ENCODE measurements around the gene SERP2.

DNA sequence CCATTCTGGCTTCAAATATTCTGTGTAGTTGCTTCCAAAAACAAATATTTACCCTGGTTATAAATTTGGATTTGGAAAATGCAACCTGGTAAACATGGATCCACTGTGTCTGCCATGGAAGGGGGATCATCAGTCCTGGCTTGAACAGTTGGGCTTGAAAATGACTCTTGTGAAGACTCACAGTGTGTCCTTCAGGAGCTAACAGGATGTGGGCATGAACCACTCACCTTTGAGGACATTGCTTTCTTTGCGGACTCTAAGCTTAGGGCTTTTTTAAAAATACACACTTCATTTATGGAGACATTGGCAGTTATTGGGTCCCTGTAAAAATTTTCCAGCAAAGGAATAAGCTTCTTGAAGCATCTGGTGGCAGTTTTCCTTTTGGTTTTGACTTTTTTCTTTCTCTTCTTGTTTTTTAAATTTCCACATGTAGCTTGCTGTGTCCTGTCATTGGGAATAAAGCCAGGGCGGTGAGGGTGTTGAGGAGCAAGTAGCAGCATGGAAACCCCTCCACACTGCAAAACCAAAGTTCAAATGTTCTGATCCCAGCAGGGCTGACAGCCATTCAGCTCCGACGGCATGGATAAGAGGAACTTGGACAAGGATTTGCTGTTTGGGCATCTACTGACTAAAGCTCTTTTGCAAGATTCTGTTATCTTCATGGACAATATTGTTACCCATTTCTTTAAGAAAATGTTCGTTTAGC lies 39.5 kb upstream of the SERP2 start:
- TF ChIP-seq, protein P1, sequence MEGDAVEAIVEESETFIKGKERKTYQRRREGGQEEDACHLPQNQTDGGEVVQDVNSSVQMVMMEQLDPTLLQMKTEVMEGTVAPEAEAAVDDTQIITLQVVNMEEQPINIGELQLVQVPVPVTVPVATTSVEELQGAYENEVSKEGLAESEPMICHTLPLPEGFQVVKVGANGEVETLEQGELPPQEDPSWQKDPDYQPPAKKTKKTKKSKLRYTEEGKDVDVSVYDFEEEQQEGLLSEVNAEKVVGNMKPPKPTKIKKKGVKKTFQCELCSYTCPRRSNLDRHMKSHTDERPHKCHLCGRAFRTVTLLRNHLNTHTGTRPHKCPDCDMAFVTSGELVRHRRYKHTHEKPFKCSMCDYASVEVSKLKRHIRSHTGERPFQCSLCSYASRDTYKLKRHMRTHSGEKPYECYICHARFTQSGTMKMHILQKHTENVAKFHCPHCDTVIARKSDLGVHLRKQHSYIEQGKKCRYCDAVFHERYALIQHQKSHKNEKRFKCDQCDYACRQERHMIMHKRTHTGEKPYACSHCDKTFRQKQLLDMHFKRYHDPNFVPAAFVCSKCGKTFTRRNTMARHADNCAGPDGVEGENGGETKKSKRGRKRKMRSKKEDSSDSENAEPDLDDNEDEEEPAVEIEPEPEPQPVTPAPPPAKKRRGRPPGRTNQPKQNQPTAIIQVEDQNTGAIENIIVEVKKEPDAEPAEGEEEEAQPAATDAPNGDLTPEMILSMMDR (conservative IDR thresholded peaks at IDR 0.05; ENCODE audit: low read depth, low read length): no peak
- no peak for TF ChIP-seq EZH2phosphoT487 (IDR thresholded peaks at IDR 0.05; ENCODE audit: borderline replicate concordance, low read length)

All from PC-3 (cell line).